Left ventricle myocardium inferior (tissue), 1 donor: ENCODE results near the gene RAMP1. TPM values are rescaled to one million over a fixed set of nuclear protein-coding genes. Genes with fewer than 3 reads are reported as not detected.

ENCODE experiments used
- DNase-seq: peaks from one replicate; pipeline ENCODE4 v3.0.0-alpha.2; 2020
- H3K27ac ChIP-seq: fragments of 200-600 bp; replicated peaks from 2 replicates; pipeline ENCODE4 v1.8.0; 2021
- H3K27me3 ChIP-seq: fragments of 200-600 bp; 2 replicates; pipeline ENCODE4 v1.8.0; 2021; ENCODE audit warnings: low read depth
- H3K36me3 ChIP-seq: fragments of 200-600 bp; 2 replicates; pipeline ENCODE4 v1.8.0; 2021
- H3K4me1 ChIP-seq: fragments of 200-600 bp; 2 replicates; pipeline ENCODE4 v1.8.0; 2021
- H3K4me3 ChIP-seq: fragments of 200-600 bp; 2 replicates; pipeline ENCODE4 v1.8.0; 2021; ENCODE audit warnings: mild to moderate bottlenecking, moderate library complexity
- H3K9me3 ChIP-seq: fragments of 200-600 bp; replicated peaks from 2 replicates; pipeline ENCODE4 v1.8.0; 2021
- intact Hi-C: fragments of 100-400 bp; cut with micrococcal nuclease; formaldehyde crosslinking; loops from one replicate; pipeline ENCODE4 v1.11.0; 2022
- total RNA-seq: library from RNA; stranded (reverse); fragmentation: NEBNext Ultra II Directional; extraction: Animal tissue kit (Norgen Biotek cat#: 25700); gene quantifications from one replicate; pipeline ENCODE4 v1.2.1, GENCODE V29; 2021
- TF ChIP-seq, protein P1 (sequence below): fragments of 200-600 bp; IDR thresholded peaks from 2 replicates; pipeline ENCODE4 v1.8.0; 2021; ENCODE audit warnings: antibody characterized with exemption, mild to moderate bottlenecking, borderline replicate concordance
- donor health status: DM: no; HTN: yes; CAD: no; lungs with severe emphysema.

The RAMP1 gene
- total RNA-seq, 1 donor from 2014 or later: 168 TPM

DNA sequence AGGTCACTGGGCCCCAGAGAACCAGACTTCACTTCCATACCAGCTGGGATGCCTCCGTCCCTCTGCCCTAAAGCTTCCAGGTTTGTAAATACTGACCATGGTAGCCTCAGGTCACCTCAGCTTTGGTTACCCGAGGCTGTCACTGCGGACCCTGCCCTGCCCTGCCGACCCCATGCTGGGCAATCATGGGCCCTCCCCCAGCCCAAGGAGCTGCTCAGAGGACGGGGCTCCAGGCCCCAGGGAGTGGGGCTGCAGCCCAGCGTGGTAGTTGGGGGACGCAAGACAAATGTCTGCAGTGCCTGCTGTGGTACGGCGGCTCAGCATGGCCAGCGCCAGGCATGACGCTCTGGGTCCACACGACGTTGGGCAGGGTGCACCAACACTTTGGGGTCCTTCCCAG is 25.3 kb downstream of the RAMP1 start:
- Histone ChIP-seq H3K4me3 (no peak overlapping the region), H3K27ac (peak overlapping the region; percentile 93), H3K36me3 (no peaks in the 10 kb centered on the region), H3K27me3 (no peaks in the 10 kb centered on the region), H3K9me3 (no peaks in the 10 kb centered on the region), H3K4me1 (peaks cover 53% of the 10 kb centered on the region)
- TF ChIP-seq, protein P1, sequence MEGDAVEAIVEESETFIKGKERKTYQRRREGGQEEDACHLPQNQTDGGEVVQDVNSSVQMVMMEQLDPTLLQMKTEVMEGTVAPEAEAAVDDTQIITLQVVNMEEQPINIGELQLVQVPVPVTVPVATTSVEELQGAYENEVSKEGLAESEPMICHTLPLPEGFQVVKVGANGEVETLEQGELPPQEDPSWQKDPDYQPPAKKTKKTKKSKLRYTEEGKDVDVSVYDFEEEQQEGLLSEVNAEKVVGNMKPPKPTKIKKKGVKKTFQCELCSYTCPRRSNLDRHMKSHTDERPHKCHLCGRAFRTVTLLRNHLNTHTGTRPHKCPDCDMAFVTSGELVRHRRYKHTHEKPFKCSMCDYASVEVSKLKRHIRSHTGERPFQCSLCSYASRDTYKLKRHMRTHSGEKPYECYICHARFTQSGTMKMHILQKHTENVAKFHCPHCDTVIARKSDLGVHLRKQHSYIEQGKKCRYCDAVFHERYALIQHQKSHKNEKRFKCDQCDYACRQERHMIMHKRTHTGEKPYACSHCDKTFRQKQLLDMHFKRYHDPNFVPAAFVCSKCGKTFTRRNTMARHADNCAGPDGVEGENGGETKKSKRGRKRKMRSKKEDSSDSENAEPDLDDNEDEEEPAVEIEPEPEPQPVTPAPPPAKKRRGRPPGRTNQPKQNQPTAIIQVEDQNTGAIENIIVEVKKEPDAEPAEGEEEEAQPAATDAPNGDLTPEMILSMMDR: no peak
- intact Hi-C loops: no loop called here
- no peak for DNase-seq

DNA sequence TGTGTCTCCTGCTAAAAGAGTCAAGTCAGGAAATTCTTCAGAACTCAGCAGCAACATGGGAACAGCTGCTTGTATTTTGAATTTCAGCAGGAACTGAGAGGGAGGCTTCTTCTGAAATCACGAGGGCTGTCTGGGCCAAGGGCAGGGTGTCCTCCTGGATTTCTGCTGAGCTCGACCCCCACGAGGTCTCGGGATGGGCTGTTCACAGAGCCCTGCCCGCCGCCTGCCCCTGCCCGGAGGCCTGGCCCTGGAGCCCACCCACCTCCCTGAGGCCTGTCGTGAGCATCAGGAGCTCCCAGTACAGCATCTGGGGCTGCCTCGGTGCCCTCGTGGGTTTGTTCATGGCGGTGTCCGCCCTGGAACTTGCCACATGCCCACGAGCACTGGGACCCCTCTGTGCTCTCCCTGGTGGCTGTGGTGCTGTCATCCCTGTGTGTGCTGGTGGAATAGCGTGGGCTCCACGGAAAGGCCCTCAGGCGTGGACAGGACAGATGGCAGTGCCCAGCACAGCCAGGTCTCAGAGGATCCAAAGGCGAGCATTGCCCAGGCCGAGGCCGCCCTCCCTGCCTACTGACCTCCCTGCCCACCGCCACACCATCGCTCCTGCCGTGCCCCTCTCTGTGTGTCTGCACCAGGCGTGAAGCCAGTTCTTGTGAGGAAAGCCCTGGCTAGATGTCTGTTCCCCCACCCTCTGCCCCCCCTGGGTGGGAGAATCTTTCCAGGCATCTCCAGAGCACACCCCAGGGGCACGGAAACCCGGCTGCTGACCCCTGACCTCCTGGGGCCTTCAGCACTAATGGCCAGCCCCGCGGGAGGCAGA is 25.9 kb downstream of the RAMP1 start:
- peak overlapping the region; percentile 93 for H3K27ac ChIP-seq
- DNase-seq: no peak
- TF ChIP-seq, protein P1: no peak

DNA sequence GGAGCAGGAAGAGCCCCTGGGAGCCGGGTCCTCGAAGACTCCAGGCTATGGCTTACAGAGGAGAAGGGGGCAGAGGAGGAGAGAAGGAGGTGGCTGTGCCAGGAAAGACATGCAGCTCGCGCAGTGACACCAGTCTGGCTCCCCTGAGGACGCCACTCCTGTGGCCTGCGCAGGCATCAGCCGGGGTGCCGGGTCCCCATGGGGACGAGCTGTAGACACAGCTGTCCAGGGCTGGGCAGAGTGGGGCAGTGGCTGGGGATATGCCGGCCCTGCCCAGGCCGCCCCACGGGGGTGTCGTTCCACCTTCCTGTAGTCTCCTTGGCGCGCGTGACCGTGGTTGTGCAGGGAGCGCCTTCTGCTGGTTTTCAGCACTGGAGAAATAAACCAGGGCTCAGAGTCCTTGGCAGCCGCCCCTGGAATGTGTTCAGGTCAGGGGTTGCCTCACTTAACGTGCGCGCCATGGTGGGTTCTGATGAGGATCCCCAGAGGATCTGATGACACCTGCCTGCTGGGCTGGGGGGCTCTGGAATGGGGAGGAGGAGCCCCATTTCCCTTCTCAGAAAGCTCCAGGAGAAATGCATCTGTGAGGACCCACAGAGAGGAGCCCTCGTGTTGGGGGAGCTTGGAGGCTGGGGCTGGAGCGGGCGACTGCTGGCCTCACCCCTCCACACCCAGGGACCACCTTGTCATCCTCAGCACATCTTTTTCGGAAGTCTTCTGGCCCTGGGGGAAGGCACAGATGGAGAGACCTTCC is 26.7 kb downstream of the RAMP1 start:
- DNase-seq: peak; percentile 83
- Histone ChIP-seq H3K27ac (peak overlapping the region; percentile 93), H3K36me3 (no peaks in the 10 kb centered on the region), H3K27me3 (no peaks in the 10 kb centered on the region), H3K9me3 (no peaks in the 10 kb centered on the region), H3K4me3 (no peak overlapping the region), H3K4me1 (peaks cover 53% of the 10 kb centered on the region)
- intact Hi-C loops: no loop called here
- TF ChIP-seq, protein P1: no peak

More for the DNA sequence above, 25.9 kb downstream of the RAMP1 start:
- no peaks in the 10 kb centered on the region for H3K9me3 ChIP-seq
- intact Hi-C loops: no loop called here
- H3K4me1 ChIP-seq: peaks cover 53% of the 10 kb centered on the region
- H3K27me3 ChIP-seq: no peaks in the 10 kb centered on the region
- no peaks in the 10 kb centered on the region for H3K36me3 ChIP-seq
- H3K4me3 ChIP-seq: no peak overlapping the region

DNA sequence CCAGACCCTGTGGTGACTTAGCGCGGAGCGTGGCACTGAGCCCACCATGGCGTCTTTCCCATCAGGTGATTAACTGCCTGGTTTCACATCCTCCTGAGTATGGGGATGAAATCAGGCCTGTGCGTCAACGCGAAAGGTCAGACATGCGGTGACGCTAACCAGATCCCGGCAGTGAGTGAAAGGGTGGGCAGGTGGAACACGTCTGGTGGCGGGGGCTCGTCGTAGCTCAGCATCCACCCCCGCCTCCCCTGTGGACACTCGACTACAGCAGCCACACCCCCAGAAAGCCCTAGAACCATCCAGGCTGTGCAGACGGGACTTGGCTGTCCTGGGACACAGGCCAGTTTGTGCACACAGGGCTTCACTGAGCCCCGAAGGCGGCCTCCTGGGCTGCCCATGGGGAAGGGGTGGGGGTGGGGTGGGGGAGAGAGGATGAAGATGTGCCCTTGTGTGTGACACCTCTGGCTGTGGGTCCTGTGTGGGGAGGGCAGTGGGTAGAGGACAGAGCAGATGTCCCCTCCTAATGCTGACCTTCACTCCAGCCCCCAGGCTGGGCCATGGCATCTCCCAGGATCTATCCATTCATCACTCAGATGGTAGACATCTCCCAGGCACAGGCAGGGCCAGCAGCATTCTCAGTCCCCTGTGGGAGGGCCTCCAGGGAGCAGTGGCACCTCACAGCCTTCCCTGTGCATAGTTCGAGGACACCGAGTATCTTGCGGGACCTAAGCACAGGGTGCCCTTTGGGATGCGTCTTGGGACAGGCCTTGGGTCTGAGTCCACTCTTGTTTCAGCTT is 27.5 kb downstream of the RAMP1 start:
- intact Hi-C loops: no loop called here
- H3K4me3 ChIP-seq: no peak overlapping the region
- H3K4me1 ChIP-seq: peaks cover 53% of the 10 kb centered on the region
- peak overlapping the region; percentile 93 for H3K27ac ChIP-seq
- DNase-seq: peak; percentile 85
- H3K27me3 ChIP-seq: no peaks in the 10 kb centered on the region
- no peaks in the 10 kb centered on the region for H3K36me3 ChIP-seq
- TF ChIP-seq, protein P1: no peak
- H3K9me3 ChIP-seq: no peaks in the 10 kb centered on the region

DNA sequence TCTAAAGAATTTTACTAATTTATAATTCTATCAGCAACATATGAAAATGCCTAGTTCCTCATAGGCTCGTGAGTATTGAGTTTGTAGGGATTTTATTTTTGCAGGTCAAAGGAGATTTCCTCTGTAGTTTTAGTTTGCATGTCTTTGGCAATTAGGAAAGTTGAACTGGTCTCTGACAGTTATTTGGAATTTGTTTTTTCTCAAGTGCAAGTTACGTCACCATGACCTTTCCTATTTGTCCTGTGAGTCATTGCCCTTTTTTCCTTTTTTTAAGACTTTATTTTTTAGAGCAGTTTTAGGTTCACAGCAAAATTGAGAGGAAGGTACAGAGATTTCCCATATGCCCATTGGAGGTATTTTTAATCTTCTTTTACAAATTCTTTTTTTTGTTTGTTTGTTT is 29.0 kb downstream of the RAMP1 start:
- H3K36me3 ChIP-seq: no peaks in the 10 kb centered on the region
- H3K27me3 ChIP-seq: no peaks in the 10 kb centered on the region
- no peak for DNase-seq
- H3K27ac ChIP-seq: peak overlapping the region; percentile 93
- H3K4me3 ChIP-seq: no peak overlapping the region
- TF ChIP-seq, protein P1: no peak
- no peaks in the 10 kb centered on the region for H3K9me3 ChIP-seq
- intact Hi-C loops: no loop called here
- H3K4me1 ChIP-seq: peaks cover 49% of the 10 kb centered on the region
